HEK293 (cell line): Measurements from ENCODE around the gene CIAO2B.

Experiments used
- CTCF ChIP-seq: fragments of 450-650 bp; formaldehyde crosslinking; IDR thresholded peaks from 2 replicates; pipeline ENCODE4 v1.5.1; 2016; ENCODE audit warnings: missing biosample characterization, missing genetic modification characterization
- GLI4 ChIP-seq: fragments of 450-650 bp; formaldehyde crosslinking; IDR thresholded peaks from 2 replicates; pipeline ENCODE4 v1.5.1; 2016; ENCODE audit warnings: missing biosample characterization, missing genetic modification characterization
- MZF1 ChIP-seq: fragments of 450-650 bp; formaldehyde crosslinking; IDR thresholded peaks from 2 replicates; pipeline ENCODE4 v1.5.1; 2017; ENCODE audit warnings: missing biosample characterization, missing genetic modification characterization, borderline replicate concordance
- PRDM1 ChIP-seq: fragments of 450-650 bp; formaldehyde crosslinking; IDR thresholded peaks from 2 replicates; pipeline ENCODE4; 2016; ENCODE audit warnings: missing biosample characterization, missing genetic modification characterization
- PRDM10 ChIP-seq: fragments of 450-650 bp; formaldehyde crosslinking; IDR thresholded peaks from 2 replicates; pipeline ENCODE4 v1.5.1; 2016; ENCODE audit warnings: missing biosample characterization, missing genetic modification characterization
- YY1 ChIP-seq: fragments of 450-650 bp; formaldehyde crosslinking; IDR thresholded peaks from 2 replicates; pipeline ENCODE4 v1.5.1; 2018; ENCODE audit warnings: missing biosample characterization, missing genetic modification characterization
- ZBTB17 ChIP-seq: fragments of 450-650 bp; formaldehyde crosslinking; IDR thresholded peaks from 2 replicates; pipeline ENCODE4 v1.5.1; 2016; ENCODE audit warnings: missing biosample characterization, missing genetic modification characterization
- ZBTB20 ChIP-seq: fragments of 450-650 bp; formaldehyde crosslinking; IDR thresholded peaks from 2 replicates; pipeline ENCODE4 v1.5.1; 2016; ENCODE audit warnings: missing biosample characterization, missing genetic modification characterization
- ZFP37 ChIP-seq: fragments of 450-650 bp; formaldehyde crosslinking; IDR thresholded peaks from 2 replicates; pipeline ENCODE4 v1.5.1; 2016; ENCODE audit warnings: missing biosample characterization, missing genetic modification characterization
- ZNF10 ChIP-seq: fragments of 450-650 bp; formaldehyde crosslinking; IDR thresholded peaks from 2 replicates; pipeline ENCODE4 v1.5.1; 2017; ENCODE audit warnings: missing biosample characterization, missing genetic modification characterization
- ZNF133 ChIP-seq: fragments of 450-650 bp; formaldehyde crosslinking; IDR thresholded peaks from 2 replicates; pipeline ENCODE4 v1.5.1; 2016; ENCODE audit warnings: missing biosample characterization, missing genetic modification characterization
- ZNF16 ChIP-seq: fragments of 450-650 bp; formaldehyde crosslinking; IDR thresholded peaks from 2 replicates; pipeline ENCODE4 v1.5.1; 2016; ENCODE audit warnings: low read depth, missing biosample characterization, missing genetic modification characterization
- ZNF169 ChIP-seq: fragments of 450-650 bp; formaldehyde crosslinking; IDR thresholded peaks from 2 replicates; pipeline ENCODE4 v1.5.1; 2016; ENCODE audit warnings: missing biosample characterization, missing genetic modification characterization
- ZNF184 ChIP-seq: fragments of 450-650 bp; IDR thresholded peaks from 2 replicates; pipeline ENCODE4 v1.5.1; 2018; ENCODE audit warnings: missing biosample characterization, mild to moderate bottlenecking, missing genetic modification characterization
- ZNF239 ChIP-seq: fragments of 450-650 bp; formaldehyde crosslinking; IDR thresholded peaks from 2 replicates; pipeline ENCODE4 v1.5.1; 2016; ENCODE audit warnings: missing biosample characterization, missing genetic modification characterization
- ZNF423 ChIP-seq: fragments of 450-650 bp; formaldehyde crosslinking; IDR thresholded peaks from 2 replicates; pipeline ENCODE4 v1.5.1; 2016; ENCODE audit warnings: missing biosample characterization, missing genetic modification characterization
- ZNF473 ChIP-seq: fragments of 450-650 bp; formaldehyde crosslinking; IDR thresholded peaks from 2 replicates; pipeline ENCODE4 v1.5.1; 2017; ENCODE audit warnings: missing biosample characterization, missing genetic modification characterization
- ZNF501 ChIP-seq: fragments of 450-650 bp; formaldehyde crosslinking; IDR thresholded peaks from 2 replicates; pipeline ENCODE4 v1.5.1; 2016; ENCODE audit warnings: missing biosample characterization, missing genetic modification characterization
- ZNF510 ChIP-seq: fragments of 450-650 bp; formaldehyde crosslinking; IDR thresholded peaks from 2 replicates; pipeline ENCODE4 v1.5.1; 2018; ENCODE audit warnings: mild to moderate bottlenecking, missing genetic modification characterization, missing biosample characterization; ENCODE audit not compliant: insufficient replicate concordance
- ZNF514 ChIP-seq: fragments of 450-650 bp; formaldehyde crosslinking; IDR thresholded peaks from 2 replicates; pipeline ENCODE4 v1.5.1; 2016; ENCODE audit warnings: missing biosample characterization, missing genetic modification characterization
- ZNF530 ChIP-seq: fragments of 450-650 bp; formaldehyde crosslinking; IDR thresholded peaks from 2 replicates; pipeline ENCODE4 v1.5.1; 2016; ENCODE audit warnings: low read depth, missing biosample characterization, missing genetic modification characterization
- ZNF544 ChIP-seq: fragments of 450-650 bp; formaldehyde crosslinking; IDR thresholded peaks from 2 replicates; pipeline ENCODE4 v1.5.0; 2017; ENCODE audit warnings: missing biosample characterization, missing genetic modification characterization
- ZNF596 ChIP-seq: fragments of 450-650 bp; IDR thresholded peaks from 2 replicates; pipeline ENCODE4 v1.5.0; 2018; ENCODE audit warnings: missing biosample characterization, mild to moderate bottlenecking, missing genetic modification characterization, moderate library complexity
- ZNF600 ChIP-seq: fragments of 450-650 bp; formaldehyde crosslinking; IDR thresholded peaks from 2 replicates; pipeline ENCODE4 v1.5.1; 2016; ENCODE audit warnings: missing biosample characterization, missing genetic modification characterization
- ZNF629 ChIP-seq: fragments of 450-650 bp; formaldehyde crosslinking; IDR thresholded peaks from 2 replicates; pipeline ENCODE4 v1.5.1; 2017; ENCODE audit warnings: missing biosample characterization, missing genetic modification characterization
- ZNF645 ChIP-seq: fragments of 450-650 bp; formaldehyde crosslinking; IDR thresholded peaks from 2 replicates; pipeline ENCODE4; 2016; ENCODE audit warnings: missing biosample characterization, missing genetic modification characterization
- ZNF692 ChIP-seq: fragments of 450-650 bp; formaldehyde crosslinking; IDR thresholded peaks from 2 replicates; pipeline ENCODE4 v1.5.1; 2016; ENCODE audit warnings: missing biosample characterization, missing genetic modification characterization
- ZNF776 ChIP-seq: fragments of 450-650 bp; formaldehyde crosslinking; IDR thresholded peaks from 2 replicates; pipeline ENCODE4 v1.5.0; 2017; ENCODE audit warnings: missing biosample characterization, missing genetic modification characterization, borderline replicate concordance
- ZNF837 ChIP-seq: fragments of 450-650 bp; formaldehyde crosslinking; IDR thresholded peaks from 2 replicates; pipeline ENCODE4 v1.5.1; 2016; ENCODE audit warnings: missing biosample characterization, missing genetic modification characterization
- ZSCAN23 ChIP-seq: fragments of 450-650 bp; formaldehyde crosslinking; IDR thresholded peaks from 2 replicates; pipeline ENCODE4 v1.5.1; 2016; ENCODE audit warnings: missing biosample characterization, missing genetic modification characterization
- TF ChIP-seq, protein P1 (sequence below): fragments of 450-650 bp; formaldehyde crosslinking; optimal IDR thresholded peaks from 2 replicates; pipeline ENCODE3; 2016; ENCODE audit warnings: missing biosample characterization, mild to moderate bottlenecking, missing genetic modification characterization

Gene CIAO2B

DNA sequence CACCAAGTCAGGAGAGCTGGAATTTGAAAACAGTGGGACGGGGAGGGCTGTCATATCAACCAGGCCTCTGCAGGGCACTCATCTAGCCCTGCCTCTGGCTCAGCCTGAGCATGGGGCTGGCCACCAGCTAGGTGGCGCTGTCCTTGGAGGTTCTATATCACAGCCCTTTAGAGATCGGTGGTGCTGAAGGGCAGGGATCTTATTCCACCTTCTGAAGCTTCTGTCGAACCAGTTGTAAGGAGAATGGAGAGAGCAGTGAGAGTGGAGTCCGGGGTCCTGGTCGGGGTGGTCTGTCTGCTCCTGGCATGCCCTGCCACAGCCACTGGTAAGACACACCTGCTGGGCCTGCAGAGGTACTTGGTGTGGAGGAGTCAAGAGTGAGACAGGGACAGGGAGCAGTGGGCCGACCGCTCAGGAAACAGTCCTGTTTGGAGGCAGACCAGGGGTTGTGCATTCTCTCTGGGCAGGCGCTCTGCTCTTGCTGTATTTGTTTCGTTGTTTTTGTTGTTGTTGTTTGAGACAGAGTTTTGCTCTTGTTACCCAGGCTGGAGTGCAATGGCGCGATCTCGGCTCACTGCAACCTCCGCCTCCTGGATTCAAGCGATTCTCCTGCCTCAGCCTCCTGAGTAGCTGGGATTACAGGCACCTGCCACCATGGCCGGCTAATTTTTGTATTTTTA is 27.0 kb upstream of the CIAO2B start, which contains the start of gene CES3 (continued):
- TF ChIP-seq PRDM10 (tag by site-specific recombination) (peak; percentile 34), ZNF629 (tag by site-specific recombination) (no peak), ZNF692 (tag by site-specific recombination) (no peak), ZNF16 (tag by site-specific recombination) (no peak), ZSCAN23 (tag by site-specific recombination) (no peak), ZNF169 (tag by site-specific recombination) (no peak), ZNF837 (tag by site-specific recombination) (no peak), MZF1 (tag by site-specific recombination) (peak; percentile 25; the same call in 1 of the 2 replicates), PRDM1 (tag by site-specific recombination) (peak; percentile 31; the same call in 1 of the 2 replicates), ZNF239 (no peak), ZBTB20 (tag by site-specific recombination) (peak; percentile 46), ZNF510 (tag by site-specific recombination) (no peak), GLI4 (tag by site-specific recombination) (no peak), ZBTB17 (peak; percentile 83), ZNF10 (tag by site-specific recombination) (no peak), ZNF645 (tag by site-specific recombination) (no peak), ZFP37 (tag by site-specific recombination) (0 out of 2 replicates have a peak, but pooled peaks have one; percentile 26), YY1 (tag by site-specific recombination) (no peak), ZNF530 (tag by site-specific recombination) (no peak), CTCF (peak; percentile 95), ZNF600 (tag by site-specific recombination) (peak; percentile 74), ZNF514 (tag by site-specific recombination) (no peak), ZNF423 (tag by site-specific recombination) (no peak), ZNF544 (tag by site-specific recombination) (no peak), ZNF501 (no peak), ZNF184 (tag by site-specific recombination) (no peak), ZNF596 (tag by site-specific recombination) (no peak), ZNF133 (tag by site-specific recombination) (no peak), ZNF776 (tag by site-specific recombination) (no peak), ZNF473 (no peak)
- TF ChIP-seq, protein P1, sequence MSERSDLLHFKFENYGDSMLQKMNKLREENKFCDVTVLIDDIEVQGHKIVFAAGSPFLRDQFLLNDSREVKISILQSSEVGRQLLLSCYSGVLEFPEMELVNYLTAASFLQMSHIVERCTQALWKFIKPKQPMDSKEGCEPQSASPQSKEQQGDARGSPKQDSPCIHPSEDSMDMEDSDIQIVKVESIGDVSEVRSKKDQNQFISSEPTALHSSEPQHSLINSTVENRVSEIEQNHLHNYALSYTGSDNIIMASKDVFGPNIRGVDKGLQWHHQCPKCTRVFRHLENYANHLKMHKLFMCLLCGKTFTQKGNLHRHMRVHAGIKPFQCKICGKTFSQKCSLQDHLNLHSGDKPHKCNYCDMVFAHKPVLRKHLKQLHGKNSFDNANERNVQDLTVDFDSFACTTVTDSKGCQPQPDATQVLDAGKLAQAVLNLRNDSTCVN, result no peak
